HEK293 (cell line): ENCODE data around the gene CDC42SE2.
A peak's percentile ranks its signal among the peaks of the same experiment; 100 is the strongest.

ENCODE experiments used
- ELK4 ChIP-seq: IDR thresholded peaks from 2 replicates; pipeline ENCODE4 v1.6.1; 2011; ENCODE audit warnings: mild to moderate bottlenecking, low read depth, low read length, borderline replicate concordance
- MYNN ChIP-seq: fragments of 450-650 bp; formaldehyde crosslinking; IDR thresholded peaks from 2 replicates; pipeline ENCODE4 v1.5.1; 2016; ENCODE audit warnings: missing biosample characterization, missing genetic modification characterization, borderline replicate concordance
- OVOL3 ChIP-seq: fragments of 450-650 bp; formaldehyde crosslinking; IDR thresholded peaks from 2 replicates; pipeline ENCODE4 v1.5.1; 2016; ENCODE audit warnings: missing biosample characterization, missing genetic modification characterization
- RBAK ChIP-seq: fragments of 450-650 bp; formaldehyde crosslinking; IDR thresholded peaks from 2 replicates; pipeline ENCODE4 v1.5.1; 2016; ENCODE audit warnings: missing biosample characterization, missing genetic modification characterization
- SCRT2 ChIP-seq: fragments of 450-650 bp; formaldehyde crosslinking; IDR thresholded peaks from 2 replicates; pipeline ENCODE4 v1.5.1; 2016; ENCODE audit warnings: missing biosample characterization, missing genetic modification characterization
- TCF7L2 ChIP-seq: IDR thresholded peaks from 2 replicates; pipeline ENCODE4 v1.6.1; 2011; ENCODE audit warnings: low read depth, mild to moderate bottlenecking, inconsistent platforms, low read length, moderate library complexity, borderline replicate concordance
- ZBTB48 ChIP-seq: fragments of 450-650 bp; formaldehyde crosslinking; IDR thresholded peaks from 2 replicates; pipeline ENCODE4 v1.5.1; 2016; ENCODE audit warnings: missing biosample characterization, missing genetic modification characterization
- ZNF133 ChIP-seq: fragments of 450-650 bp; formaldehyde crosslinking; IDR thresholded peaks from 2 replicates; pipeline ENCODE4 v1.5.1; 2016; ENCODE audit warnings: missing biosample characterization, missing genetic modification characterization
- ZNF23 ChIP-seq: fragments of 450-650 bp; formaldehyde crosslinking; IDR thresholded peaks from 2 replicates; pipeline ENCODE4 v1.5.1; 2016; ENCODE audit warnings: missing biosample characterization, missing genetic modification characterization, borderline replicate concordance
- ZNF292 ChIP-seq: fragments of 450-650 bp; formaldehyde crosslinking; IDR thresholded peaks from 2 replicates; pipeline ENCODE4 v1.5.1; 2016; ENCODE audit warnings: low read depth, missing biosample characterization, missing genetic modification characterization, borderline replicate concordance
- ZNF341 ChIP-seq: fragments of 450-650 bp; formaldehyde crosslinking; IDR thresholded peaks from 2 replicates; pipeline ENCODE4; 2016; ENCODE audit warnings: low read depth, missing biosample characterization, missing genetic modification characterization
- ZNF354C ChIP-seq: fragments of 450-650 bp; formaldehyde crosslinking; IDR thresholded peaks from 2 replicates; pipeline ENCODE4 v1.5.1; 2016; ENCODE audit warnings: missing biosample characterization, missing genetic modification characterization, low read depth, borderline replicate concordance
- ZNF426 ChIP-seq: fragments of 450-650 bp; formaldehyde crosslinking; IDR thresholded peaks from 2 replicates; pipeline ENCODE4 v1.5.1; 2017; ENCODE audit warnings: missing biosample characterization, missing genetic modification characterization, mild to moderate bottlenecking, inconsistent platforms, moderate library complexity
- ZNF48 ChIP-seq: fragments of 450-650 bp; formaldehyde crosslinking; IDR thresholded peaks from 2 replicates; pipeline ENCODE4 v1.5.1; 2016; ENCODE audit warnings: missing biosample characterization, missing genetic modification characterization
- ZNF600 ChIP-seq: fragments of 450-650 bp; formaldehyde crosslinking; IDR thresholded peaks from 2 replicates; pipeline ENCODE4 v1.5.1; 2016; ENCODE audit warnings: missing biosample characterization, missing genetic modification characterization
- ZNF610 ChIP-seq: fragments of 450-650 bp; formaldehyde crosslinking; IDR thresholded peaks from 2 replicates; pipeline ENCODE4 v1.5.1; 2016; ENCODE audit warnings: missing biosample characterization, missing genetic modification characterization, borderline replicate concordance
- ZNF621 ChIP-seq: fragments of 450-650 bp; formaldehyde crosslinking; IDR thresholded peaks from 2 replicates; pipeline ENCODE4 v1.5.1; 2017; ENCODE audit warnings: missing biosample characterization, missing genetic modification characterization
- ZNF624 ChIP-seq: fragments of 450-650 bp; formaldehyde crosslinking; IDR thresholded peaks from 2 replicates; pipeline ENCODE4 v1.5.1; 2017; ENCODE audit warnings: missing biosample characterization, missing genetic modification characterization
- ZNF677 ChIP-seq: fragments of 450-650 bp; IDR thresholded peaks from 2 replicates; pipeline ENCODE4 v1.5.0; 2018; ENCODE audit warnings: missing biosample characterization, mild to moderate bottlenecking, missing genetic modification characterization, moderate library complexity
- ZNF747 ChIP-seq: fragments of 450-650 bp; formaldehyde crosslinking; IDR thresholded peaks from 2 replicates; pipeline ENCODE4 v1.5.1; 2016; ENCODE audit warnings: missing biosample characterization, missing genetic modification characterization
- ZNF76 ChIP-seq: fragments of 450-650 bp; formaldehyde crosslinking; IDR thresholded peaks from 2 replicates; pipeline ENCODE4; 2016; ENCODE audit warnings: low read depth, missing biosample characterization, missing genetic modification characterization, borderline replicate concordance
- ZNF792 ChIP-seq: fragments of 450-650 bp; formaldehyde crosslinking; IDR thresholded peaks from 2 replicates; pipeline ENCODE4 v1.5.1; 2016; ENCODE audit warnings: missing biosample characterization, missing genetic modification characterization
- TF ChIP-seq, protein P1 (sequence below): fragments of 450-650 bp; formaldehyde crosslinking; conservative IDR thresholded peaks from 2 replicates; pipeline ENCODE4 v1.5.1; 2016; ENCODE audit warnings: low read depth, missing biosample characterization, missing genetic modification characterization
- TF ChIP-seq, protein P2 (sequence below): fragments of 450-650 bp; formaldehyde crosslinking; conservative IDR thresholded peaks from 2 replicates; pipeline ENCODE4 v1.5.1; 2016; ENCODE audit warnings: low read depth, missing biosample characterization, missing genetic modification characterization
- TF ChIP-seq, protein P3 (sequence below): sonication (generic); formaldehyde crosslinking; IDR thresholded peaks from 2 replicates; pipeline ENCODE4 v1.8.1; 2022; ENCODE audit warnings: mild to moderate bottlenecking, moderate library complexity, missing genetic modification reagents
- TF ChIP-seq, protein P4 (sequence below): fragments of 450-650 bp; formaldehyde crosslinking; IDR thresholded peaks from 2 replicates; pipeline ENCODE4 v1.5.1; 2017; ENCODE audit warnings: missing biosample characterization, missing genetic modification characterization

Gene CDC42SE2

GRCh38 chr5:131263648-131264450, at the start of gene CDC42SE2 (continued):
- TF ChIP-seq, protein P1, sequence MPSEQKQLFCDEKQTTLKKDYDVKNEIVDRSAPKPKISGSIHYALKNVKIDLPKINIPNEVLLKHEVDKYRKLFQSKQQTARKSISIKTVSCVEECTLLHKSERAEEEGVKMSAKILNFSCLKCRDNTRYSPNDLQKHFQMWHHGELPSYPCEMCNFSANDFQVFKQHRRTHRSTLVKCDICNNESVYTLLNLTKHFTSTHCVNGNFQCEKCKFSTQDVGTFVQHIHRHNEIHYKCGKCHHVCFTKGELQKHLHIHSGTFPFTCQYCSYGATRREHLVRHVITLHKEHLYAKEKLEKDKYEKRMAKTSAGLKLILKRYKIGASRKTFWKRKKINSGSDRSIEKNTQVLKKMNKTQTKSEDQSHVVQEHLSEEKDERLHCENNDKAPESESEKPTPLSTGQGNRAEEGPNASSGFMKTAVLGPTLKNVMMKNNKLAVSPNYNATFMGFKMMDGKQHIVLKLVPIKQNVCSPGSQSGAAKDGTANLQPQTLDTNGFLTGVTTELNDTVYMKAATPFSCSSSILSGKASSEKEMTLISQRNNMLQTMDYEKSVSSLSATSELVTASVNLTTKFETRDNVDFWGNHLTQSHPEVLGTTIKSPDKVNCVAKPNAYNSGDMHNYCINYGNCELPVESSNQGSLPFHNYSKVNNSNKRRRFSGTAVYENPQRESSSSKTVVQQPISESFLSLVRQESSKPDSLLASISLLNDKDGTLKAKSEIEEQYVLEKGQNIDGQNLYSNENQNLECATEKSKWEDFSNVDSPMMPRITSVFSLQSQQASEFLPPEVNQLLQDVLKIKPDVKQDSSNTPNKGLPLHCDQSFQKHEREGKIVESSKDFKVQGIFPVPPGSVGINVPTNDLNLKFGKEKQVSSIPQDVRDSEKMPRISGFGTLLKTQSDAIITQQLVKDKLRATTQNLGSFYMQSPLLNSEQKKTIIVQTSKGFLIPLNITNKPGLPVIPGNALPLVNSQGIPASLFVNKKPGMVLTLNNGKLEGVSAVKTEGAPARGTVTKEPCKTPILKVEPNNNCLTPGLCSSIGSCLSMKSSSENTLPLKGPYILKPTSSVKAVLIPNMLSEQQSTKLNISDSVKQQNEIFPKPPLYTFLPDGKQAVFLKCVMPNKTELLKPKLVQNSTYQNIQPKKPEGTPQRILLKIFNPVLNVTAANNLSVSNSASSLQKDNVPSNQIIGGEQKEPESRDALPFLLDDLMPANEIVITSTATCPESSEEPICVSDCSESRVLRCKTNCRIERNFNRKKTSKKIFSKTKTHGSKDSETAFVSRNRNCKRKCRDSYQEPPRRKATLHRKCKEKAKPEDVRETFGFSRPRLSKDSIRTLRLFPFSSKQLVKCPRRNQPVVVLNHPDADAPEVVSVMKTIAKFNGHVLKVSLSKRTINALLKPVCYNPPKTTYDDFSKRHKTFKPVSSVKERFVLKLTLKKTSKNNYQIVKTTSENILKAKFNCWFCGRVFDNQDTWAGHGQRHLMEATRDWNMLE (tag by site-specific recombination): no peak
- TF ChIP-seq ZNF792 (no peak), TCF7L2 (no peak), ZNF341 (no peak), ZNF48 (tag by site-specific recombination) (no peak), OVOL3 (no peak), MYNN (tag by site-specific recombination) (no peak), ZNF621 (tag by site-specific recombination) (no peak), RBAK (tag by site-specific recombination) (no peak), ZNF292 (tag by site-specific recombination) (no peak), ZNF76 (tag by site-specific recombination) (peak; percentile 27; the same call in 1 of the 2 replicates), ZBTB48 (tag by site-specific recombination) (peak; percentile 77), SCRT2 (tag by site-specific recombination) (no peak), ZNF600 (no peak), ZNF747 (tag by site-specific recombination) (no peak), ZNF610 (tag by site-specific recombination) (no peak), ELK4 (no peak), ZNF23 (tag by site-specific recombination) (no peak), ZNF677 (no peak), ZNF354C (tag by site-specific recombination) (no peak), ZNF624 (no peak), ZNF426 (no peak), ZNF133 (tag by site-specific recombination) (no peak)
- TF ChIP-seq, protein P2, sequence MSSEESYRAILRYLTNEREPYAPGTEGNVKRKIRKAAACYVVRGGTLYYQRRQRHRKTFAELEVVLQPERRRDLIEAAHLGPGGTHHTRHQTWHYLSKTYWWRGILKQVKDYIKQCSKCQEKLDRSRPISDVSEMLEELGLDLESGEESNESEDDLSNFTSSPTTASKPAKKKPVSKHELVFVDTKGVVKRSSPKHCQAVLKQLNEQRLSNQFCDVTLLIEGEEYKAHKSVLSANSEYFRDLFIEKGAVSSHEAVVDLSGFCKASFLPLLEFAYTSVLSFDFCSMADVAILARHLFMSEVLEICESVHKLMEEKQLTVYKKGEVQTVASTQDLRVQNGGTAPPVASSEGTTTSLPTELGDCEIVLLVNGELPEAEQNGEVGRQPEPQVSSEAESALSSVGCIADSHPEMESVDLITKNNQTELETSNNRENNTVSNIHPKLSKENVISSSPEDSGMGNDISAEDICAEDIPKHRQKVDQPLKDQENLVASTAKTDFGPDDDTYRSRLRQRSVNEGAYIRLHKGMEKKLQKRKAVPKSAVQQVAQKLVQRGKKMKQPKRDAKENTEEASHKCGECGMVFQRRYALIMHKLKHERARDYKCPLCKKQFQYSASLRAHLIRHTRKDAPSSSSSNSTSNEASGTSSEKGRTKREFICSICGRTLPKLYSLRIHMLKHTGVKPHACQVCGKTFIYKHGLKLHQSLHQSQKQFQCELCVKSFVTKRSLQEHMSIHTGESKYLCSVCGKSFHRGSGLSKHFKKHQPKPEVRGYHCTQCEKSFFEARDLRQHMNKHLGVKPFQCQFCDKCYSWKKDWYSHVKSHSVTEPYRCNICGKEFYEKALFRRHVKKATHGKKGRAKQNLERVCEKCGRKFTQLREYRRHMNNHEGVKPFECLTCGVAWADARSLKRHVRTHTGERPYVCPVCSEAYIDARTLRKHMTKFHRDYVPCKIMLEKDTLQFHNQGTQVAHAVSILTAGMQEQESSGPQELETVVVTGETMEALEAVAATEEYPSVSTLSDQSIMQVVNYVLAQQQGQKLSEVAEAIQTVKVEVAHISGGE: no peak
- TF ChIP-seq, protein P3, sequence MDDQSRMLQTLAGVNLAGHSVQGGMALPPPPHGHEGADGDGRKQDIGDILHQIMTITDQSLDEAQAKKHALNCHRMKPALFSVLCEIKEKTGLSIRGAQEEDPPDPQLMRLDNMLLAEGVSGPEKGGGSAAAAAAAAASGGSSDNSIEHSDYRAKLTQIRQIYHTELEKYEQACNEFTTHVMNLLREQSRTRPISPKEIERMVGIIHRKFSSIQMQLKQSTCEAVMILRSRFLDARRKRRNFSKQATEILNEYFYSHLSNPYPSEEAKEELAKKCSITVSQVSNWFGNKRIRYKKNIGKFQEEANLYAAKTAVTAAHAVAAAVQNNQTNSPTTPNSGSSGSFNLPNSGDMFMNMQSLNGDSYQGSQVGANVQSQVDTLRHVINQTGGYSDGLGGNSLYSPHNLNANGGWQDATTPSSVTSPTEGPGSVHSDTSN (CRISPR knock-in tag): 0 out of 2 replicates have a peak, but pooled peaks have one; percentile 52
- TF ChIP-seq, protein P4, sequence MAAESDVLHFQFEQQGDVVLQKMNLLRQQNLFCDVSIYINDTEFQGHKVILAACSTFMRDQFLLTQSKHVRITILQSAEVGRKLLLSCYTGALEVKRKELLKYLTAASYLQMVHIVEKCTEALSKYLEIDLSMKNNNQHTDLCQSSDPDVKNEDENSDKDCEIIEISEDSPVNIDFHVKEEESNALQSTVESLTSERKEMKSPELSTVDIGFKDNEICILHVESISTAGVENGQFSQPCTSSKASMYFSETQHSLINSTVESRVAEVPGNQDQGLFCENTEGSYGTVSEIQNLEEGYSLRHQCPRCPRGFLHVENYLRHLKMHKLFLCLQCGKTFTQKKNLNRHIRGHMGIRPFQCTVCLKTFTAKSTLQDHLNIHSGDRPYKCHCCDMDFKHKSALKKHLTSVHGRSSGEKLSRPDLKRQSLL (tag by site-specific recombination): no peak; the same call in 1 of the 2 replicates
